H1 (cell line): ENCODE data around the gene PTGES. TPM values are rescaled to one million over a fixed set of nuclear protein-coding genes. Genes with fewer than 3 reads are reported as not detected.

Source experiments
- CTCF ChIP-seq, 3 experiments: IDR thresholded peaks; 1 replicate in 2 of 3; 2 replicates in 1 of 3; pipeline versions ENCODE4 v1.5.1 to v1.6.1; 2011; ENCODE audit warnings: low read length in 3 of 3, mild to moderate bottlenecking in 3 of 3, inconsistent platforms in 2 of 3, low read depth in 1 of 3, moderate library complexity in 1 of 3; ENCODE audit not compliant: insufficient read depth in 1 of 3; ENCODE audit errors: control extremely low read depth in 1 of 3
- YY1 ChIP-seq: IDR thresholded peaks from 2 replicates; pipeline ENCODE4 v1.6.1; 2011; ENCODE audit warnings: low read depth, mild to moderate bottlenecking, low read length
- polyA plus RNA-seq, 7 experiments: library from polyadenylated mRNA; depleted of rRNA in 3 of 7; stranded (reverse) in 5 of 7; unstranded in 2 of 7; fragments of >200 nt in 5 of 7; fragments of 200-250 nt in 2 of 7; gene quantifications; 1 replicate in 5 of 7; 2 replicates in 1 of 7; 4 replicates in 1 of 7; pipeline versions ENCODE4 v1.2.1 to v1.2.3, GENCODE V29; 2011 to 2013; ENCODE audit warnings: missing spikeins in 2 of 7, mixed read lengths in 2 of 7
- total RNA-seq: library from RNA; stranded (reverse); fragmentation: NEBNext Ultra II Directional; extraction: Animal tissue kit (Norgen Biotek cat#: 25700); gene quantifications from 2 replicates; pipeline ENCODE4 v1.2.1, GENCODE V29; 2021

PTGES gene
- total and polyA plus RNA-seq, 2 of the 8 experiments (the other 6 are each of a cell fraction or from before 2014, with no cell fraction given) = 3.2 to 5.1 TPM

- TF ChIP-seq CTCF (IDR thresholded peaks at IDR 0.05; ENCODE audit: control extremely low read depth in 1 of 3, insufficient read depth in 1 of 3, low read depth in 1 of 3, low read length in 3 of 3) (no peak), YY1 (no peak)
- TF ChIP-seq, all 59 proteins: peak for 0
Measured at GRCh38 chr9:129736334-129736733, 16.5 kb downstream of the PTGES start (continued).
